ENCODE measurements around the gene TBCB. TPM values are rescaled to one million over a fixed set of nuclear protein-coding genes. Genes with fewer than 3 reads are reported as not detected.

Gene TBCB
- total RNA-seq, 4 donors from 2014 or later, result 57.4 to 122 (median 96.7) TPM

DNA sequence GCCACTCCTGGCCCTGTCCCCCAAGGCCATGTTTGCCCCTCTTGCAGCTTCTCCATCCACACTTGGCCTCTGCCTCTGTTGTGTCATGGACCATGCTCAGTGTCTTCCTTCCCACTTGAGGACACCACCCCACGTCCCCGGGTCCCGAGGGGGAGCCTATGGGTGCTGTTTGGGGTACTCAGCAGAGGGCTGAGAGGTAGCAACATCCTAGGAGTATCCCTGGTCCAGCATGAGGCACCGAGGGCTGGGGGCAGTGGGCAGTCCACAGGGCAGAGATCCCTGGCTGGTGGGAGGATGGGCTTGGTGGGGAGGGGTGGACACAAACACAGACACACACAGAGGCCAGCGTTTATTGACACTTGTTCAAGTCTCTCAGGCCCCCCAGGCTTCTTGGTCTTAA lies 35.3 kb downstream of the TBCB start:
- intact Hi-C loops (cut with DNase I; ENCODE audit: low total_unique reads) (loop anchor here (5.0 to 10.0 kb wide), 3 partner anchors 33 to 393 kb away; partner anchors contain the start of genes HSPB6, PROSER3, TBCB and ZNF146), in situ Hi-C loops (cut with MboI; ENCODE audit: low sequenced_read_pairs in 4 of 4) (no loop called here)
- Histone ChIP-seq H3K9me3 (no peaks in the 10 kb centered on the region), H3K27me3 (no peaks in the 10 kb centered on the region), H3K4me3 (peak overlapping the region; percentile 80 to 90 (median 90)), H3K36me3 (peaks cover 6 to 50% of the 10 kb centered on the region in 2 donors), H3K27ac (peak overlapping the region; percentile 97 to 100 (median 100)), H3K4me1 (peaks cover 24 to 29% of the 10 kb centered on the region in 2 donors)
- no peak for TF ChIP-seq POLR2A (IDR thresholded peaks at IDR 0.05)
- TF ChIP-seq, protein P1, sequence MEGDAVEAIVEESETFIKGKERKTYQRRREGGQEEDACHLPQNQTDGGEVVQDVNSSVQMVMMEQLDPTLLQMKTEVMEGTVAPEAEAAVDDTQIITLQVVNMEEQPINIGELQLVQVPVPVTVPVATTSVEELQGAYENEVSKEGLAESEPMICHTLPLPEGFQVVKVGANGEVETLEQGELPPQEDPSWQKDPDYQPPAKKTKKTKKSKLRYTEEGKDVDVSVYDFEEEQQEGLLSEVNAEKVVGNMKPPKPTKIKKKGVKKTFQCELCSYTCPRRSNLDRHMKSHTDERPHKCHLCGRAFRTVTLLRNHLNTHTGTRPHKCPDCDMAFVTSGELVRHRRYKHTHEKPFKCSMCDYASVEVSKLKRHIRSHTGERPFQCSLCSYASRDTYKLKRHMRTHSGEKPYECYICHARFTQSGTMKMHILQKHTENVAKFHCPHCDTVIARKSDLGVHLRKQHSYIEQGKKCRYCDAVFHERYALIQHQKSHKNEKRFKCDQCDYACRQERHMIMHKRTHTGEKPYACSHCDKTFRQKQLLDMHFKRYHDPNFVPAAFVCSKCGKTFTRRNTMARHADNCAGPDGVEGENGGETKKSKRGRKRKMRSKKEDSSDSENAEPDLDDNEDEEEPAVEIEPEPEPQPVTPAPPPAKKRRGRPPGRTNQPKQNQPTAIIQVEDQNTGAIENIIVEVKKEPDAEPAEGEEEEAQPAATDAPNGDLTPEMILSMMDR (IDR thresholded peaks at IDR 0.05 in 4 of 5, conservative IDR thresholded peaks at IDR 0.05 in 1 of 5), result no peak
- ATAC-seq (no peak), DNase-seq (no peak)

DNA sequence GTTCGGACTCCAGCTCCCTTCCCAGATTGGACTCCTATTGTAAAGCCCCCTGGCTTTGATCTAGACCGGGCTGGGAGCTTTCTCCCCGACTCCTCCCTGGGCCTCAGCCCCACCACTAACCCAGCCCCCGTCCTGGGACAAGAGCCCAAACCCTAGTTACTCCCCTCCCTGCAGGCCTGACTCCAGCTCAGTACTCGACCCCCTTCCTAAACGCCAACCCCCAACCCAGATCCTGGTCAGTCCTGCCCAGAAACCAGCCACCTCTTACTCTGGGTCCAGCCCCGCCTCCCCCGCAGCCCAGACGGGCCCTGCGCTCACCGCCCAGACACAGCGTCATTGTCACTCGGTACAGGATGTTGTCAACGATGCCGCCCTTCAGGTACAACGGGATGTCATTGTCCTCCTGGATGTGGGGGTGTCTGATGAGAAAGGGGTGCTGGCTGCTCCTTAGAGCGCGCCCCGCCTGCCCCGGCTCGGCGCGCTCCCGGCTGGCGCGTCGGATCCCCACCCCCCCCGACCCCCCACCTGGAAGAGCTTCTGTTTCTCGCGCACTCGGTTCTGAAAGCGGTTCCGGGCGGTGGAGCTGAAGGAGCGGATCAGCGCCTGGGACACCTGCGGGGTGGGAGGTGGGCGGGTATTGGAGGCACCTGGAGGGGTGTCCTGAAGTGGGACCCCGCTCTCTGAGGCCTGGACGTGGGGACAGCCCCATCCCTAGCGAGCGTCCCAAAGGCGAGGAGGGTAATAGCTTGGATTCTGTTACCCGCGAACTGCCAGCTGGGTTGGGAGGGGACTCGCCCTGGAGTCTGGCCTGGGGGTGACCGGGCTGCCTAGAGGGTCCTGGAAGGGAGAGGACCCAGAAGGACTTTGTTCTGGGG lies 36.1 kb downstream of the TBCB start:
- no peaks in the 10 kb centered on the region for H3K27me3 ChIP-seq
- H3K4me1 ChIP-seq, result peaks cover 24 to 29% of the 10 kb centered on the region in 2 donors
- TF ChIP-seq, protein P1 (IDR thresholded peaks at IDR 0.05 in 4 of 5, conservative IDR thresholded peaks at IDR 0.05 in 1 of 5), result no peak
- TF ChIP-seq POLR2A (IDR thresholded peaks at IDR 0.05), result peak; percentile 73 to 81
- H3K27ac ChIP-seq, result peak overlapping the region; percentile 97 to 100 (median 100)
- peak; percentile 56 to 79 for DNase-seq
- peaks cover 0 to 42% of the 10 kb centered on the region in 2 donors for H3K36me3 ChIP-seq
- in situ Hi-C loops (cut with MboI; ENCODE audit: low sequenced_read_pairs in 4 of 4) (no loop called here), intact Hi-C loops (cut with DNase I; ENCODE audit: low total_unique reads) (loop anchor here (1.0 to 10.0 kb wide), 5 partner anchors 11 to 394 kb away; partner anchors contain the start of genes CAPNS1, HSPB6, PROSER3 and TBCB)
- no peaks in the 10 kb centered on the region for H3K9me3 ChIP-seq
- ATAC-seq, result peak; percentile 57
- H3K4me3 ChIP-seq, result peak overlapping the region; percentile 80 to 90 (median 90)

DNA sequence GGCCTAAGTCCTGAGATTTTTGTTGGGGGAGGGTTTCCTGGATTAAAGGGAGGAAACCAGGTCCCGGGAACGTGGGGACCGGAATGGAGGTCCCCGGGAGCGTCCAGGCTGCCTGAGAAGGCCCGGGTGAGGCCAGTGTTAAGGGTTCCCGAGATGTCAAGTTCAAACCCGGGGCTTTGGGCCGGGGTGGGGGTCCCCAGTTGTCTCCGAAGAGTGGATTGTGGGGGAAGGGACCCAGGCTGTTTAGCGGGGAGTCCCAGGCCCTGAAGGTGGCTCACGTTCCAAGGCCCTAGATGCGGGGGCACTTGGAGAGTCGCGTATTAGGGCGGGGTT lies 36.7 kb downstream of the TBCB start:
- H3K4me1 ChIP-seq, result peaks cover 24 to 29% of the 10 kb centered on the region in 2 donors
- peak overlapping the region; percentile 80 to 90 (median 90) for H3K4me3 ChIP-seq
- in situ Hi-C loops (cut with MboI; ENCODE audit: low sequenced_read_pairs in 4 of 4), result no loop called here
- peaks cover 0 to 36% of the 10 kb centered on the region in 2 donors for H3K36me3 ChIP-seq
- DNase-seq (no peak), ATAC-seq (peak in 1 of 2 donors; percentile 12)
- TF ChIP-seq, protein P1 (IDR thresholded peaks at IDR 0.05 in 4 of 5, conservative IDR thresholded peaks at IDR 0.05 in 1 of 5), result no peak
- no peak for TF ChIP-seq POLR2A (IDR thresholded peaks at IDR 0.05)
- H3K27me3 ChIP-seq, result no peaks in the 10 kb centered on the region
- H3K27ac ChIP-seq, result peak overlapping the region; percentile 97 to 100 (median 100)
- no peaks in the 10 kb centered on the region for H3K9me3 ChIP-seq
- intact Hi-C loops (cut with DNase I; ENCODE audit: low total_unique reads), result loop anchor here (1.0 to 10.0 kb wide), 5 partner anchors 12 to 395 kb away; partner anchors contain the start of genes CAPNS1, HSPB6, PROSER3 and TBCB

DNA sequence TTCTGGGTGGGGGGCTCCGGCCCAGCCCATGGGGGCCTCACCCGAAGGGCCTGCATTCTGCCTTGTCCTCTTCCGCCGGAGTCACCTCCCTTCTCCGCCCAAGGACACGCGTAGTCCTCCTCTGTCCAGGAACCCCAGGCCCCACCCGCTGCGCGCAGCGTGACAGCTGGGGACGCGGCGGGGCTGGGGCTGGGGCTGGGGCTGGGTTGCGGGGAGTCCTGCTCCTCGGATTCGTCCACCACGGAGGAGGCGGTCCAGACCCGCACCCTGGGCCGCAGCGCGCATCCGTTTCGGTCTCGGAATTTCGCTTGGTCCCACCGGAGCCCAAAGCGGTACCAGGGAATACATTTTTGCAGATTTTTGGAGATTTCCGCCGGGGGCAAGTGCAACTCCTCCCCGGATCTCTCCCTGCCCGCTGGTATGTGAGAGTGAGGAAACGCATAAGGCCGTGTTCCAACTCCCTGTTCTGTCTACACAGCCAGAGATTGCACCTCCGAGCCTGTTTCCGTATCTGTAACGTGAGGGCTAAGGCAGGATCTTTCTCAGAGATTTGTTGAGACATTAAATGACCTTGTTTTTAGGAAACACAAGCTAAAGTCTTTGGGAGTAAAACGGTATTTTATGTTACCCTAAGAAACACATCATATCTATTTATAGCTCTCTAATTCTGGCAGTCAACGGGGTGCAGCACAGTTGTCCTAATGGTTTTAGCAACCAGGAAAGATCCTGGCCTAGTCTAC lies 37.3 kb downstream of the TBCB start, which contains the start of gene COX7A1:
Gene COX7A1, minus strand, starts transcription at position 96 of the 740 bp plus-strand sequence. Its CDS starts 40 bp downstream, at position 56.
- TF ChIP-seq, protein P1 (IDR thresholded peaks at IDR 0.05 in 4 of 5, conservative IDR thresholded peaks at IDR 0.05 in 1 of 5), result no peak
- peak; percentile 86 to 87 for TF ChIP-seq POLR2A (IDR thresholded peaks at IDR 0.05)
- intact Hi-C loops (cut with DNase I; ENCODE audit: low total_unique reads) (loop anchor here (1.0 to 10.0 kb wide), 5 partner anchors 12 to 395 kb away; partner anchors contain the start of genes CAPNS1, HSPB6, PROSER3 and TBCB), in situ Hi-C loops (cut with MboI; ENCODE audit: low sequenced_read_pairs in 4 of 4) (no loop called here)
- H3K36me3 ChIP-seq, result peaks cover 0 to 30% of the 10 kb centered on the region in 2 donors
- H3K27ac ChIP-seq, result peak within 1 kb of the TSS; percentile 97 to 100 (median 100)
- H3K27me3 ChIP-seq, result no peaks in the 10 kb centered on the region
- H3K4me3 ChIP-seq, result peak within 1 kb of the TSS; percentile 80 to 90 (median 90)
- ATAC-seq, result peak; percentile 78 to 89
- H3K9me3 ChIP-seq, result no peaks in the 10 kb centered on the region
- H3K4me1 ChIP-seq, result peaks cover 24 to 29% of the 10 kb centered on the region in 2 donors
- DNase-seq, result peak; percentile 79 to 91
